Gastroesophageal sphincter (tissue), 3 donors: ENCODE data around the gene CHSY3.

Experiments used
- EP300 ChIP-seq: sonication (generic); formaldehyde crosslinking; IDR thresholded peaks from one replicate; pipeline ENCODE4 v1.6.1; 2017; ENCODE audit warnings: antibody characterized with exemption, mild to moderate bottlenecking
- POLR2A ChIP-seq, 2 donors: fragments of 450-650 bp; IDR thresholded peaks; one replicate each; pipeline ENCODE4 v1.6.1; 2017; ENCODE audit warnings: antibody characterized with exemption in 2 of 2, mild to moderate bottlenecking in 2 of 2, moderate library complexity in 1 of 2
- POLR2AphosphoS5 ChIP-seq: sonication (generic); formaldehyde crosslinking; IDR thresholded peaks from one replicate; pipeline ENCODE4 v1.6.1; 2017; ENCODE audit warnings: antibody characterized with exemption
- TF ChIP-seq, protein P1 (sequence below), 4 experiments: fragments of 200-600 bp in 2 of 4; fragments of 450-650 bp in 2 of 4; sonication (generic) in 1 of 4; IDR thresholded peaks; one replicate each; pipeline ENCODE4 v1.5.1; 2017 to 2019; ENCODE audit warnings: antibody characterized with exemption in 4 of 4, mild to moderate bottlenecking in 2 of 4, moderate library complexity in 2 of 4

DNA sequence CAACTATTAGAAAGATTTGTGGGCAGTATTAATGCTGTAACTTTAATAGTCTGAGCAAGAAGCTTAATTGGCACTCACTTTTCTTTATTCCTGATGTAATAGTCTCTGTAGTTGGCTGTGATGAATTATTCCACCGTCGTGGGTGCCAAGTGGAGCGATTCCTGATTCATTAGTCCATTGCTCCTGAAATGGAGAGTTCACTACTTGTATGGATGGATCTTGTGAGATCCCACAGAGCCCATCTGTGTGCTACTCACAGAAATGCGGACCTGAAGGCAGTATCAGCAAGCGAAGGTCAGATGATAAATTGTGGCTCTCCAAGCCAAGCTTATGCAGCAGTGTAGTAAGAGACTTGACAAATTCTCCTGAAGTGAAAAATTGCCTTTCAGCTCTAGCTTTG is 212.2 kb downstream of the CHSY3 start:
- no peak for TF ChIP-seq EP300
- TF ChIP-seq, protein P1, sequence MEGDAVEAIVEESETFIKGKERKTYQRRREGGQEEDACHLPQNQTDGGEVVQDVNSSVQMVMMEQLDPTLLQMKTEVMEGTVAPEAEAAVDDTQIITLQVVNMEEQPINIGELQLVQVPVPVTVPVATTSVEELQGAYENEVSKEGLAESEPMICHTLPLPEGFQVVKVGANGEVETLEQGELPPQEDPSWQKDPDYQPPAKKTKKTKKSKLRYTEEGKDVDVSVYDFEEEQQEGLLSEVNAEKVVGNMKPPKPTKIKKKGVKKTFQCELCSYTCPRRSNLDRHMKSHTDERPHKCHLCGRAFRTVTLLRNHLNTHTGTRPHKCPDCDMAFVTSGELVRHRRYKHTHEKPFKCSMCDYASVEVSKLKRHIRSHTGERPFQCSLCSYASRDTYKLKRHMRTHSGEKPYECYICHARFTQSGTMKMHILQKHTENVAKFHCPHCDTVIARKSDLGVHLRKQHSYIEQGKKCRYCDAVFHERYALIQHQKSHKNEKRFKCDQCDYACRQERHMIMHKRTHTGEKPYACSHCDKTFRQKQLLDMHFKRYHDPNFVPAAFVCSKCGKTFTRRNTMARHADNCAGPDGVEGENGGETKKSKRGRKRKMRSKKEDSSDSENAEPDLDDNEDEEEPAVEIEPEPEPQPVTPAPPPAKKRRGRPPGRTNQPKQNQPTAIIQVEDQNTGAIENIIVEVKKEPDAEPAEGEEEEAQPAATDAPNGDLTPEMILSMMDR (IDR thresholded peaks at IDR 0.05): no peak
- TF ChIP-seq POLR2AphosphoS5: no peak
- TF ChIP-seq POLR2A (IDR thresholded peaks at IDR 0.05): no peak
